IMR-90 (cell line): ENCODE measurements around the gene BEGAIN.

Source experiments
- CEBPB ChIP-seq: IDR thresholded peaks from 2 replicates; pipeline ENCODE4 v1.6.1; 2012; ENCODE audit warnings: low read depth, low read length, improper control_type of control experiment
- POLR2A ChIP-seq: IDR thresholded peaks from 2 replicates; pipeline ENCODE4 v1.6.1; 2012; ENCODE audit warnings: mild to moderate bottlenecking, low read depth, low read length
- RAD21 ChIP-seq: IDR thresholded peaks from 2 replicates; pipeline ENCODE4 v1.6.1; 2012; ENCODE audit warnings: low read length, improper control_type of control experiment
- TF ChIP-seq, protein P1 (sequence below): conservative IDR thresholded peaks from 2 replicates; pipeline ENCODE4 v1.5.1; 2012; ENCODE audit warnings: mild to moderate bottlenecking, low read depth, low read length, improper control_type of control experiment
- TF ChIP-seq, protein P2 (sequence below): fragments of 150-350 bp; IDR thresholded peaks from 2 replicates; pipeline ENCODE4 v1.6.1; 2017; ENCODE audit warnings: mild to moderate bottlenecking, antibody characterized with exemption, low read length, low read depth

DNA sequence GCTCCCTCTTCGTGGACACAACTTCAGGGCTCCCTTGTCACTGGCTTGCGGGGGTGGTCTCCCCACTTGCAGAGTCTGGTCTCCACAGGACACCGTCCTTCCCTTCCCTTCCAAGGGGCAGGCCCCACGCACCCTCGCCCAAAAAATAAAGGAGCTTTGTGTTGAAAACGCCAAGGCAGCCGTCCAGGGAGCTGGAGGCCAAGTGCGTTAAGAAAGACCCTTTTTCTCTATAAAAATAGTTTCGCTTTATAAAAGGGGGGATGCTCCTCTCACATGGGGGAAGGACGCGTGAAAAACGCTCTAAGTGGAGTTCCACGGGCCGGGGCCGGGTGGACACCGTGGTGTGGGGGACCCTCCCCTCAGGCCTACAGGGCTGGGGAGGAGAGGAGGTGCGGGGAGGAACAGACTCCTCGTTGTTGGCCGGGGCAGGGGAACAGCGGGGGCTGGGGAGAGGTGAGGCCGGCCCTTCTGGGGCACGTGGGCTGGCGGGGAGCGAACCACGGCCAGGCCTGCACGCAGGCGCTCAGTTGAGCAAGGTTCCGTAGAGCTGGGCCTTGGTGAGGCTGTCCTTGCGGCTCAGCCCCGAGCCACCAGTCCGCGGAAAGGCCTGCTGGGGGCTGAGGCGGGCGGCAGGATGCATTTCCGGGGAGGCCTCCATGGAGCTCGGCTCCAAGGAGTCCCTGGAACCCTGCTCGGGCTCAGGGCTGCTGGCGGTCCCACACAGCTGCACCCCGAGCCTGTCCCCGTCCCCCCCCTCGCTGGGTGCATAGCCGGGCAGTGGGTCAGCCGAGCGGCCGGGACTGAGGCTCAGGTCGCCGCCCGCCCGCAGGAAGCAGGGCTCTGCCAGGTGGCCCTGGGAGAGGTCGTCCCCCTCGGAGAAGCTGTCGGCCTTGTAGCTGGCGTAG lies 49.5 kb downstream of the BEGAIN start:
- no peak for TF ChIP-seq RAD21
- TF ChIP-seq, protein P1, sequence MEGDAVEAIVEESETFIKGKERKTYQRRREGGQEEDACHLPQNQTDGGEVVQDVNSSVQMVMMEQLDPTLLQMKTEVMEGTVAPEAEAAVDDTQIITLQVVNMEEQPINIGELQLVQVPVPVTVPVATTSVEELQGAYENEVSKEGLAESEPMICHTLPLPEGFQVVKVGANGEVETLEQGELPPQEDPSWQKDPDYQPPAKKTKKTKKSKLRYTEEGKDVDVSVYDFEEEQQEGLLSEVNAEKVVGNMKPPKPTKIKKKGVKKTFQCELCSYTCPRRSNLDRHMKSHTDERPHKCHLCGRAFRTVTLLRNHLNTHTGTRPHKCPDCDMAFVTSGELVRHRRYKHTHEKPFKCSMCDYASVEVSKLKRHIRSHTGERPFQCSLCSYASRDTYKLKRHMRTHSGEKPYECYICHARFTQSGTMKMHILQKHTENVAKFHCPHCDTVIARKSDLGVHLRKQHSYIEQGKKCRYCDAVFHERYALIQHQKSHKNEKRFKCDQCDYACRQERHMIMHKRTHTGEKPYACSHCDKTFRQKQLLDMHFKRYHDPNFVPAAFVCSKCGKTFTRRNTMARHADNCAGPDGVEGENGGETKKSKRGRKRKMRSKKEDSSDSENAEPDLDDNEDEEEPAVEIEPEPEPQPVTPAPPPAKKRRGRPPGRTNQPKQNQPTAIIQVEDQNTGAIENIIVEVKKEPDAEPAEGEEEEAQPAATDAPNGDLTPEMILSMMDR = no peak
- TF ChIP-seq POLR2A = no peak
- no peak for TF ChIP-seq CEBPB
- TF ChIP-seq, protein P2, sequence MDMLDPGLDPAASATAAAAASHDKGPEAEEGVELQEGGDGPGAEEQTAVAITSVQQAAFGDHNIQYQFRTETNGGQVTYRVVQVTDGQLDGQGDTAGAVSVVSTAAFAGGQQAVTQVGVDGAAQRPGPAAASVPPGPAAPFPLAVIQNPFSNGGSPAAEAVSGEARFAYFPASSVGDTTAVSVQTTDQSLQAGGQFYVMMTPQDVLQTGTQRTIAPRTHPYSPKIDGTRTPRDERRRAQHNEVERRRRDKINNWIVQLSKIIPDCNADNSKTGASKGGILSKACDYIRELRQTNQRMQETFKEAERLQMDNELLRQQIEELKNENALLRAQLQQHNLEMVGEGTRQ = no peak
